HEK293 (cell line): Measurements from ENCODE around the gene TMEM184B.

Experiments
- ZNF473 ChIP-seq: fragments of 450-650 bp; formaldehyde crosslinking; IDR thresholded peaks from 2 replicates; pipeline ENCODE4 v1.5.1; 2017; ENCODE audit warnings: missing biosample characterization, missing genetic modification characterization
- TF ChIP-seq, protein P1 (sequence below): fragments of 450-650 bp; formaldehyde crosslinking; IDR thresholded peaks from 2 replicates; pipeline ENCODE4 v1.5.1; 2016; ENCODE audit warnings: missing biosample characterization, missing genetic modification characterization

DNA sequence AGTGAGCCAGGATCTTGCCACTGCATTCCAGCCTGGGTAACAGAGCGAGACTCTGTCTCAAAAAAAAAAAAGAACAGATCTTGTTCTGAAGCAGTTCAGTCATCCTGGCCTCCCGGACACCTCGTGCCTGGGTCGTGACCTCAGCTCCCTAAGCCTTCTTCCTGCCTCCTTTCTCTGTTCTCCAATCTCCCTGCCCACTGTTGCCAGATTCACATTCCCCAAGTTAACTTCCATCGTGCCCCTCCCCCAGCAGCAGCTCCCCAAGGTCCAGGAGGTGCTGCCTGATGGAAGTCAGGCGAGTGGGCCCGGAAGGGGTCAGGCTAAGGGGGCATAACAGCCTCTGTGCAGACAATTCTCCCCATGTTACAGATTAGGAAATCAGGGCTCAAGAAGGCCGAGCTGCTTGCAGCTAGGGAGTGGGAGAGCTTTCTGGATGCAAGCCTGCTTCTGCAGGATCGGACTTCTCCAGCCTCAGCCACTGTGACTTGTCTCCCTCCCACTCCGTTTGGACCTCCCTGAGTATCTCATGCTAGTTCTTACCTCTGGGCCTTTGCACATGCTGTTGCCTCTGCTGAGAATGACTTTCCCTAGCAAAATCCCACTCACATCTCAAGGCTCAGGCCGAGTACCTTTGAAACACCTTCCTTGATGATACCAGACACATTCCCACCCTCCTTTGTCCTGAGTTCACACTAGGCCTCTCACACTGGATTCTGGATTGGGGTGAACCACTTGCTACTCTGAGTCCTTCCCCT lies 14.3 kb upstream of the TMEM184B start:
- TF ChIP-seq, protein P1, sequence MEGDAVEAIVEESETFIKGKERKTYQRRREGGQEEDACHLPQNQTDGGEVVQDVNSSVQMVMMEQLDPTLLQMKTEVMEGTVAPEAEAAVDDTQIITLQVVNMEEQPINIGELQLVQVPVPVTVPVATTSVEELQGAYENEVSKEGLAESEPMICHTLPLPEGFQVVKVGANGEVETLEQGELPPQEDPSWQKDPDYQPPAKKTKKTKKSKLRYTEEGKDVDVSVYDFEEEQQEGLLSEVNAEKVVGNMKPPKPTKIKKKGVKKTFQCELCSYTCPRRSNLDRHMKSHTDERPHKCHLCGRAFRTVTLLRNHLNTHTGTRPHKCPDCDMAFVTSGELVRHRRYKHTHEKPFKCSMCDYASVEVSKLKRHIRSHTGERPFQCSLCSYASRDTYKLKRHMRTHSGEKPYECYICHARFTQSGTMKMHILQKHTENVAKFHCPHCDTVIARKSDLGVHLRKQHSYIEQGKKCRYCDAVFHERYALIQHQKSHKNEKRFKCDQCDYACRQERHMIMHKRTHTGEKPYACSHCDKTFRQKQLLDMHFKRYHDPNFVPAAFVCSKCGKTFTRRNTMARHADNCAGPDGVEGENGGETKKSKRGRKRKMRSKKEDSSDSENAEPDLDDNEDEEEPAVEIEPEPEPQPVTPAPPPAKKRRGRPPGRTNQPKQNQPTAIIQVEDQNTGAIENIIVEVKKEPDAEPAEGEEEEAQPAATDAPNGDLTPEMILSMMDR (tag by site-specific recombination), result no peak
- TF ChIP-seq ZNF473 (tag by site-specific recombination), result no peak
